ENCODE measurements around the gene BACH1.

Gene BACH1

DNA sequence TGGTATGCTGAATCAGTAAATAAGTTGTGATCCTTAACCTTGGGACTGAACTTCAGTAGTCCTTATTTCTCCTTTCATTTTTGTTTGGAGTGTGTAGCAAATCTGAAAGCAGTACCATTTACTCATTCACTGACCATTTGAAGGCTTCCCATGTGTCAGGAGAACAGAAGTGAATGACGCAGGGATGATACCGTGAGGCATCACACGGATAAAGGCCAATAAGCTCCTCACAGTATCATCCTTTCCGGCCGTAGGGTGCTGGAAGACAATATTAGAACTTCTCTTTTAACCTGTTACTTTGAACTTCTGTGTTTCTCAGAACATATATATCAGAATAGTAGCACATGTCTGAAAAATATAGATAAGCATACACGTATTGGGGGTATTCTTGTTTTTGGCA is 21.3 kb downstream of the BACH1 start:
- Histone ChIP-seq H3K36me3 (ENCODE audit: control insufficient read depth, low read length) (peaks cover 29% of the 10 kb centered on the region), H3K27me3 (ENCODE audit: control insufficient read depth, low read length) (no peaks in the 10 kb centered on the region), H3K79me2 (ENCODE audit: control insufficient read depth, low read length) (peaks cover 88% of the 10 kb centered on the region), H3K27ac (ENCODE audit: low read depth, low read length) (no peak overlapping the region), H3K4me1 (ENCODE audit: control insufficient read depth, low read length) (no peaks in the 10 kb centered on the region), H3K4me3 (ENCODE audit: low read length) (no peak overlapping the region), H3K4me2 (ENCODE audit: low read length) (no peak overlapping the region), H3K9me3 (ENCODE audit: control insufficient read depth, insufficient read depth, low read length) (no peaks in the 10 kb centered on the region), H3F3A (ENCODE audit: control insufficient read depth, insufficient read depth) (no peaks in the 10 kb centered on the region), H3K9me2 (replicated peaks; ENCODE audit: control insufficient read depth, low read length) (no peaks in the 10 kb centered on the region), H4K20me1 (ENCODE audit: control insufficient read depth, insufficient read depth, low read depth, low read length) (0 out of 2 replicates have a peak, but pooled peaks cover 6% of the 10 kb centered on the region)
- TF ChIP-seq CTCF (IDR thresholded peaks at IDR 0.05; ENCODE audit: low read depth, low read length, poor library complexity, severe bottlenecking): no peak
- TF ChIP-seq EZH2phosphoT487 (IDR thresholded peaks at IDR 0.05; ENCODE audit: borderline replicate concordance, low read length): no peak

- Histone ChIP-seq H3K4me2 (ENCODE audit: low read length) (no peak overlapping the region), H3K9me2 (replicated peaks; ENCODE audit: control insufficient read depth, low read length) (no peaks in the 10 kb centered on the region), H3K27ac (ENCODE audit: low read depth, low read length) (no peak overlapping the region), H3K9me3 (ENCODE audit: control insufficient read depth, insufficient read depth, low read length) (no peaks in the 10 kb centered on the region), H3K4me3 (ENCODE audit: low read length) (no peak overlapping the region), H3K27me3 (ENCODE audit: control insufficient read depth, low read length) (no peaks in the 10 kb centered on the region), H4K20me1 (ENCODE audit: control insufficient read depth, insufficient read depth, low read depth, low read length) (0 out of 2 replicates have a peak, but pooled peaks cover 3% of the 10 kb centered on the region), H3F3A (ENCODE audit: control insufficient read depth, insufficient read depth) (no peaks in the 10 kb centered on the region), H3K36me3 (ENCODE audit: control insufficient read depth, low read length) (peaks cover 31% of the 10 kb centered on the region), H3K4me1 (ENCODE audit: control insufficient read depth, low read length) (no peaks in the 10 kb centered on the region), H3K79me2 (ENCODE audit: control insufficient read depth, low read length) (peaks cover 77% of the 10 kb centered on the region)
- TF ChIP-seq CTCF (IDR thresholded peaks at IDR 0.05; ENCODE audit: low read depth, low read length, poor library complexity, severe bottlenecking): no peak
- no peak for TF ChIP-seq EZH2phosphoT487 (IDR thresholded peaks at IDR 0.05; ENCODE audit: borderline replicate concordance, low read length)
Measured at GRCh38 chr21:29321217-29321616, 22.5 kb downstream of the BACH1 start.

DNA sequence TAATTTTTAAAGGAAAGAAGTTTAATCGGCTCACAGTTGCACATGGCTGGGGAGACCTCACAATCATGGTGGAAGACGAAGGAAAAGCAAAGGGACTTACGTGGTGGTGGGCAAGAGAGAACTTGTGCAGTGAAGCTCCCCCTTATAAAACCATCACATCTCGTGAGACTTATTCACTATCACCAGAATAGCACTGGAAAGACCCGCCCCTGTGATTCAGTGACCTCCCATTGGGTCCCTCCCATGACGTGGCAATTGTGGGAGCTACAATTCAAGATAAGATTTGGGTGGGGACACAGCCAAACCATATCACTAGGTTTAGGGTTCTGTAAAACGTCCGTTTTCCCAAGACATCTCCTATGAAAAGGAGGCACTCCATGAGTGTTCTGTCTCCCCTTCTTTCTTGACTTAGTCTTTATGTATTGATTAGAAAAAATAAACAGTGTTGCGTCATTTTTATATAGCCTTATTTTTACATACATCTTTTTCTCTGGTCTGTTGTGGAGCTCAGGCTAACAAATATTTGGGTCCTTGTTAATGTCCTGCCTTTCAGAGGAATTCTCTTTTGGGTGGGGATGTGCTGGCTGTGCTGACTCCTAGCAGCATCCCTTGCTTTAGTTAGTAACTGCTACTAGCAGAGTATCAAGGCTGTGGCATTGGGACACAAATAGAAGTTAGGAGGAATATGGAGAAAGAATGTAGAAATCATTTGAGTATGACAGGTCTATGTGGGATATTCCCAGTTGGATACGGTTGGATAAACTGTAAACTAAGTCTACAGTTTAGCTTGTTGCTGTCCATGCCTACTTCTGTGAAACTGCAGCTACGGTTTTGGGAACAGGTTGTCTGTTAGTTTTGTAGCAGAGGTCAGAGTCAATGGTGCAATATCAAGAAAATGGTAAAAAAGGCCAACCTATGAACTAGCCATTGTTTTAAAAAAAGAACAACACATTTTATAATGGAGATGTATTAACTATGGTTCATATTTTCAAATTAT is 23.5 kb downstream of the BACH1 start:
- TF ChIP-seq EZH2phosphoT487 (IDR thresholded peaks at IDR 0.05; ENCODE audit: borderline replicate concordance, low read length) (no peak), CTCF (IDR thresholded peaks at IDR 0.05; ENCODE audit: low read depth, low read length, poor library complexity, severe bottlenecking) (no peak)
- H3K4me3 ChIP-seq (ENCODE audit: low read length): no peak overlapping the region
- H3K79me2 ChIP-seq (ENCODE audit: control insufficient read depth, low read length): peaks cover 70% of the 10 kb centered on the region
- 0 out of 2 replicates have a peak, but pooled peaks cover 3% of the 10 kb centered on the region for H4K20me1 ChIP-seq (ENCODE audit: control insufficient read depth, insufficient read depth, low read depth, low read length)
- H3F3A ChIP-seq (ENCODE audit: control insufficient read depth, insufficient read depth): no peaks in the 10 kb centered on the region
- no peaks in the 10 kb centered on the region for H3K27me3 ChIP-seq (ENCODE audit: control insufficient read depth, low read length)
- peaks cover 42% of the 10 kb centered on the region for H3K36me3 ChIP-seq (ENCODE audit: control insufficient read depth, low read length)
- no peaks in the 10 kb centered on the region for H3K9me2 ChIP-seq (replicated peaks; ENCODE audit: control insufficient read depth, low read length)
- no peak overlapping the region for H3K4me2 ChIP-seq (ENCODE audit: low read length)
- H3K9me3 ChIP-seq (ENCODE audit: control insufficient read depth, insufficient read depth, low read length): no peaks in the 10 kb centered on the region
- no peaks in the 10 kb centered on the region for H3K4me1 ChIP-seq (ENCODE audit: control insufficient read depth, low read length)
- H3K27ac ChIP-seq (ENCODE audit: low read depth, low read length): no peak overlapping the region
